Neural cell (in vitro differentiated cells): ENCODE measurements around the gene SLC13A3. TPM values are rescaled to one million over a fixed set of nuclear protein-coding genes. Genes with fewer than 3 reads are reported as not detected.

Source experiments
- H2AFZ ChIP-seq: fragments of 200-600, 300-800 bp; sonication (generic), shearing (Covaris generic); 2 replicates; pipeline ENCODE4 v1.6.0; 2014; ENCODE audit warnings: low read depth, mild to moderate bottlenecking, antibody characterized with exemption, low read length, moderate library complexity
- H3F3A ChIP-seq: fragments of 200-600 bp; shearing (Covaris generic); 2 replicates; pipeline ENCODE4 v1.6.1; 2016; ENCODE audit warnings: mild to moderate bottlenecking, moderate library complexity, mixed read lengths, antibody characterized with exemption, low read length; ENCODE audit not compliant: insufficient read depth, poor library complexity, severe bottlenecking
- H3K27ac ChIP-seq: fragments of 200-600, 300-800 bp; sonication (generic), shearing (Covaris generic); 2 replicates; pipeline ENCODE4 v1.5.1; 2014; ENCODE audit warnings: mild to moderate bottlenecking, low read length, moderate library complexity
- H3K27me3 ChIP-seq: fragments of 300-800, 200-600 bp; sonication (generic), shearing (Covaris generic); 2 replicates; pipeline ENCODE4 v1.6.0; 2014; ENCODE audit warnings: mild to moderate bottlenecking, low read depth, low read length, moderate library complexity; ENCODE audit not compliant: insufficient read depth
- H3K36me3 ChIP-seq: fragments of 300-800, 200-600 bp; sonication (generic), shearing (Covaris generic); 2 replicates; pipeline ENCODE4 v1.5.1; 2014; ENCODE audit warnings: mild to moderate bottlenecking, antibody characterized with exemption, low read length, moderate library complexity; ENCODE audit not compliant: insufficient read depth
- H3K4me2 ChIP-seq: fragments of 300-800, 200-600 bp; sonication (generic), shearing (Covaris generic); 2 replicates; pipeline ENCODE4 v1.6.0; 2014; ENCODE audit warnings: mild to moderate bottlenecking, low read length
- H3K4me3 ChIP-seq: fragments of 300-800, 200-600 bp; sonication (generic), shearing (Covaris generic); 2 replicates; pipeline ENCODE4 v1.5.1; 2014; ENCODE audit warnings: mild to moderate bottlenecking, low read length, moderate library complexity
- H3K79me2 ChIP-seq: fragments of 200-600 bp; shearing (Covaris generic); replicated peaks from 2 replicates; pipeline ENCODE4 v1.6.0; 2014; ENCODE audit warnings: mild to moderate bottlenecking, low read length, moderate library complexity; ENCODE audit not compliant: insufficient read depth
- H3K9ac ChIP-seq: fragments of 300-800, 200-600 bp; sonication (generic), shearing (Covaris generic); 2 replicates; pipeline ENCODE4 v1.6.1; 2016; ENCODE audit warnings: mild to moderate bottlenecking, low read length, mixed read lengths
- H3K9me2 ChIP-seq: fragments of 200-600 bp; shearing (Covaris generic); 2 replicates; pipeline ENCODE4 v1.6.1; 2016; ENCODE audit warnings: mild to moderate bottlenecking, low read length, mixed read lengths; ENCODE audit not compliant: insufficient read depth
- H3K9me3 ChIP-seq: fragments of 200-600, 300-800 bp; sonication (generic), shearing (Covaris generic); 2 replicates; pipeline ENCODE4 v1.6.1; 2016; ENCODE audit warnings: mild to moderate bottlenecking, mixed run types, low read length, moderate library complexity, mixed read lengths
- H4K20me1 ChIP-seq: fragments of 200-600 bp; shearing (Covaris generic); 2 replicates; pipeline ENCODE4 v1.6.1; 2016; ENCODE audit warnings: mild to moderate bottlenecking, mixed run types; ENCODE audit not compliant: insufficient read depth
- EP300 ChIP-seq: fragments of 450-650 bp; conservative IDR thresholded peaks from 2 replicates; pipeline ENCODE4 v1.6.1; 2014; ENCODE audit warnings: antibody characterized with exemption, mild to moderate bottlenecking, moderate library complexity; ENCODE audit not compliant: poor library complexity, severe bottlenecking
- EZH2 ChIP-seq: fragments of 200-600, 300-800 bp; shearing (Covaris generic), sonication (generic); IDR thresholded peaks from 2 replicates; pipeline ENCODE4 v1.6.1; 2014; ENCODE audit warnings: antibody characterized with exemption, low read length, borderline replicate concordance, mild to moderate bottlenecking; ENCODE audit not compliant: insufficient read depth, poor library complexity, severe bottlenecking
- MXI1 ChIP-seq: fragments of 450-650 bp; conservative IDR thresholded peaks from 2 replicates; pipeline ENCODE4 v1.6.1; 2014; ENCODE audit warnings: antibody characterized with exemption, mild to moderate bottlenecking; ENCODE audit not compliant: poor library complexity, severe bottlenecking
- POLR2AphosphoS5 ChIP-seq: IDR thresholded peaks from 2 replicates; pipeline ENCODE4 v1.6.1; 2012
- RAD21 ChIP-seq: fragments of 450-650 bp; conservative IDR thresholded peaks from 2 replicates; pipeline ENCODE4 v1.6.1; 2014; ENCODE audit warnings: antibody characterized with exemption, mild to moderate bottlenecking, moderate library complexity
- SMC3 ChIP-seq: fragments of 450-650 bp; conservative IDR thresholded peaks from 2 replicates; pipeline ENCODE4 v1.6.1; 2014; ENCODE audit warnings: antibody characterized with exemption, mild to moderate bottlenecking, moderate library complexity; ENCODE audit not compliant: poor library complexity
- polyA plus RNA-seq: library from polyadenylated mRNA; depleted of rRNA; stranded (reverse); fragments of >200 nt; gene quantifications from 2 replicates; pipeline ENCODE4 v1.2.3, GENCODE V29; 2014
- TF ChIP-seq, protein P1 (sequence below): IDR thresholded peaks from 2 replicates; pipeline ENCODE4 v1.6.1; 2012; ENCODE audit warnings: borderline replicate concordance
- TF ChIP-seq, protein P2 (sequence below): fragments of 450-650 bp; IDR thresholded peaks from 2 replicates; pipeline ENCODE4 v1.5.1; 2014; ENCODE audit warnings: antibody characterized with exemption, mild to moderate bottlenecking, moderate library complexity; ENCODE audit not compliant: poor library complexity, severe bottlenecking

Gene SLC13A3
- polyA plus RNA-seq, 1 donor from 2014 or later, result 5.5 TPM

DNA sequence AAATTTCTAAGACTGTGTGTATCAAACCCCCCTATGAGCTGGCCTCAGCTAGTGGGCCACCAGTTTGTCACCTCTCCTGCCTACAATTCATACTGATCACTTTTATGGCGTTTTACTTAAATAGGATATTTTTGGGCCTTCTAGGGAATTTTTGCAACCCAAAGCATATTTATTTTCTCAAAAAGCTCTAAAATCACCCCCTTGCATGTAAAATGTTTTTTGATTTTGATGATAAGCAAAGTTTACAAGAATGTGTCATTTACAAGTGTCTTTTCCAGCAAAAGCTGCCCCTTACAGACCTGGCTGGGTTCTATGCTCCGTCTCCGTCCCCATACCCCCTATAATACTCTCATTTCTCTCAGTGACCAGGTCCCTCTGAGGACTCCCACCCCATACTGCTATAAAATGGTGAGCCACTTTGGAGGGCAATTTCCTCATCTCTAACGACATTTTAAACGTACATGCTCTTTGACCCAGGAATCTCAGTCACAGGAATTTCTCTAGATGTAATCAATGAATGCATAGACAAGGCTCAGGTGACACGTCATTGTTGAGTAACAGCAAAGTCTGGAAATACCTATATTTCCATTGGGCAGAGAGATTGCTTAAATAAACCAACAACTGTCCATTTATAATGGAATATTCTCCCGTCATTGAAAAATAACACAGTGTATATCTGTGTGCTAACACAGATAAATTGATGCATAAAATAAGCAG is 86.9 kb downstream of the SLC13A3 start:
- H3K79me2 ChIP-seq, result no peaks in the 10 kb centered on the region
- H3K9ac ChIP-seq, result no peak overlapping the region
- TF ChIP-seq RAD21 (no peak), MXI1 (no peak), SMC3 (no peak), POLR2AphosphoS5 (no peak)
- TF ChIP-seq, protein P1, sequence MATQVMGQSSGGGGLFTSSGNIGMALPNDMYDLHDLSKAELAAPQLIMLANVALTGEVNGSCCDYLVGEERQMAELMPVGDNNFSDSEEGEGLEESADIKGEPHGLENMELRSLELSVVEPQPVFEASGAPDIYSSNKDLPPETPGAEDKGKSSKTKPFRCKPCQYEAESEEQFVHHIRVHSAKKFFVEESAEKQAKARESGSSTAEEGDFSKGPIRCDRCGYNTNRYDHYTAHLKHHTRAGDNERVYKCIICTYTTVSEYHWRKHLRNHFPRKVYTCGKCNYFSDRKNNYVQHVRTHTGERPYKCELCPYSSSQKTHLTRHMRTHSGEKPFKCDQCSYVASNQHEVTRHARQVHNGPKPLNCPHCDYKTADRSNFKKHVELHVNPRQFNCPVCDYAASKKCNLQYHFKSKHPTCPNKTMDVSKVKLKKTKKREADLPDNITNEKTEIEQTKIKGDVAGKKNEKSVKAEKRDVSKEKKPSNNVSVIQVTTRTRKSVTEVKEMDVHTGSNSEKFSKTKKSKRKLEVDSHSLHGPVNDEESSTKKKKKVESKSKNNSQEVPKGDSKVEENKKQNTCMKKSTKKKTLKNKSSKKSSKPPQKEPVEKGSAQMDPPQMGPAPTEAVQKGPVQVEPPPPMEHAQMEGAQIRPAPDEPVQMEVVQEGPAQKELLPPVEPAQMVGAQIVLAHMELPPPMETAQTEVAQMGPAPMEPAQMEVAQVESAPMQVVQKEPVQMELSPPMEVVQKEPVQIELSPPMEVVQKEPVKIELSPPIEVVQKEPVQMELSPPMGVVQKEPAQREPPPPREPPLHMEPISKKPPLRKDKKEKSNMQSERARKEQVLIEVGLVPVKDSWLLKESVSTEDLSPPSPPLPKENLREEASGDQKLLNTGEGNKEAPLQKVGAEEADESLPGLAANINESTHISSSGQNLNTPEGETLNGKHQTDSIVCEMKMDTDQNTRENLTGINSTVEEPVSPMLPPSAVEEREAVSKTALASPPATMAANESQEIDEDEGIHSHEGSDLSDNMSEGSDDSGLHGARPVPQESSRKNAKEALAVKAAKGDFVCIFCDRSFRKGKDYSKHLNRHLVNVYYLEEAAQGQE, result no peak
- TF ChIP-seq, protein P2, sequence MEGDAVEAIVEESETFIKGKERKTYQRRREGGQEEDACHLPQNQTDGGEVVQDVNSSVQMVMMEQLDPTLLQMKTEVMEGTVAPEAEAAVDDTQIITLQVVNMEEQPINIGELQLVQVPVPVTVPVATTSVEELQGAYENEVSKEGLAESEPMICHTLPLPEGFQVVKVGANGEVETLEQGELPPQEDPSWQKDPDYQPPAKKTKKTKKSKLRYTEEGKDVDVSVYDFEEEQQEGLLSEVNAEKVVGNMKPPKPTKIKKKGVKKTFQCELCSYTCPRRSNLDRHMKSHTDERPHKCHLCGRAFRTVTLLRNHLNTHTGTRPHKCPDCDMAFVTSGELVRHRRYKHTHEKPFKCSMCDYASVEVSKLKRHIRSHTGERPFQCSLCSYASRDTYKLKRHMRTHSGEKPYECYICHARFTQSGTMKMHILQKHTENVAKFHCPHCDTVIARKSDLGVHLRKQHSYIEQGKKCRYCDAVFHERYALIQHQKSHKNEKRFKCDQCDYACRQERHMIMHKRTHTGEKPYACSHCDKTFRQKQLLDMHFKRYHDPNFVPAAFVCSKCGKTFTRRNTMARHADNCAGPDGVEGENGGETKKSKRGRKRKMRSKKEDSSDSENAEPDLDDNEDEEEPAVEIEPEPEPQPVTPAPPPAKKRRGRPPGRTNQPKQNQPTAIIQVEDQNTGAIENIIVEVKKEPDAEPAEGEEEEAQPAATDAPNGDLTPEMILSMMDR, result no peak
- H3K36me3 ChIP-seq, result no peaks in the 10 kb centered on the region
- H3K4me2 ChIP-seq, result no peak overlapping the region
- H2AFZ ChIP-seq, result no peak overlapping the region
- no peaks in the 10 kb centered on the region for H3K27me3 ChIP-seq
- H3K27ac ChIP-seq, result no peak overlapping the region
- no peak overlapping the region for H3K4me3 ChIP-seq
- no peaks in the 10 kb centered on the region for H3K9me3 ChIP-seq
- no peaks in the 10 kb centered on the region for H3F3A ChIP-seq
- H3K9me2 ChIP-seq, result no peaks in the 10 kb centered on the region
- H4K20me1 ChIP-seq, result no peaks in the 10 kb centered on the region

GRCh38 chr20:46563860-46564221 is 87.4 kb downstream of the SLC13A3 start:
- no peak overlapping the region for H3K4me2 ChIP-seq
- no peak overlapping the region for H2AFZ ChIP-seq
- no peaks in the 10 kb centered on the region for H3F3A ChIP-seq
- no peaks in the 10 kb centered on the region for H3K9me3 ChIP-seq
- no peaks in the 10 kb centered on the region for H4K20me1 ChIP-seq
- TF ChIP-seq EZH2 (no peak), MXI1 (no peak), EP300 (no peak), SMC3 (no peak), RAD21 (no peak)
- TF ChIP-seq, protein P1, result no peak
- no peak overlapping the region for H3K9ac ChIP-seq
- H3K79me2 ChIP-seq, result no peaks in the 10 kb centered on the region
- H3K27me3 ChIP-seq, result no peaks in the 10 kb centered on the region
- no peaks in the 10 kb centered on the region for H3K9me2 ChIP-seq
- no peak overlapping the region for H3K4me3 ChIP-seq
- H3K27ac ChIP-seq, result no peak overlapping the region
- no peaks in the 10 kb centered on the region for H3K36me3 ChIP-seq
